GM19463 (cell line): Measurements from ENCODE around the gene SLC7A5.
"Not testable (repeated sequence)": the region's sequence is repeated elsewhere in the genome, so short reads cannot be mapped to it uniquely, and the experiment has no call there.

ENCODE experiments used
- ATAC-seq: cut with Tn5 transposase; IDR thresholded peaks from one replicate; pipeline ENCODE4 v1.9.1; 2021; ENCODE audit warnings: mild to moderate bottlenecking, moderate library complexity; ENCODE audit not compliant: unreplicated experiment

The SLC7A5 gene

GRCh38 chr16:87835882-87836331, 33.4 kb downstream of the SLC7A5 start:
- ATAC-seq, result no peak

- no peak for ATAC-seq
These were observed 34.4 kb downstream of the SLC7A5 start for GRCh38 chr16:87834668-87835473.

- no peak for ATAC-seq
These were observed 35.2 kb downstream of the SLC7A5 start for GRCh38 chr16:87834005-87834667.

- ATAC-seq, result no peak
These were observed 35.8 kb downstream of the SLC7A5 start for GRCh38 chr16:87833548-87833947.

- no peak for ATAC-seq
These were observed 36.4 kb downstream of the SLC7A5 start for GRCh38 chr16:87832741-87833502.

- no peak for ATAC-seq
These were observed 37.2 kb downstream of the SLC7A5 start for GRCh38 chr16:87832137-87832527.

GRCh38 chr16:87831421-87832136, 37.7 kb downstream of the SLC7A5 start:
- no peak for ATAC-seq

GRCh38 chr16:87830673-87831420, 38.5 kb downstream of the SLC7A5 start:
- ATAC-seq, result no peak

GRCh38 chr16:87829988-87830672, 39.2 kb downstream of the SLC7A5 start:
- no peak for ATAC-seq

- ATAC-seq, result no peak
These were observed 39.7 kb downstream of the SLC7A5 start for GRCh38 chr16:87829622-87829980.

- no peak for ATAC-seq
These were observed 40.2 kb downstream of the SLC7A5 start for GRCh38 chr16:87828907-87829621.

GRCh38 chr16:87828071-87828906, 41.0 kb downstream of the SLC7A5 start:
- ATAC-seq, result no peak

- ATAC-seq, result not testable (repeated sequence)
These were observed 41.8 kb downstream of the SLC7A5 start for GRCh38 chr16:87827588-87827915.

GRCh38 chr16:87826798-87827587, 42.3 kb downstream of the SLC7A5 start:
- no peak for ATAC-seq

- not testable (repeated sequence) for ATAC-seq
These were observed 42.9 kb downstream of the SLC7A5 start for GRCh38 chr16:87826407-87826797.

- not testable (repeated sequence) for ATAC-seq
These were observed 43.5 kb downstream of the SLC7A5 start for GRCh38 chr16:87825842-87826120.

- no peak for ATAC-seq
These were observed 44.1 kb downstream of the SLC7A5 start for GRCh38 chr16:87824991-87825841.
